HG03139 (cell line): ENCODE measurements around the gene WWTR1.

Source experiments
- ATAC-seq: cut with Tn5 transposase; IDR thresholded peaks from one replicate; pipeline ENCODE4 v1.9.1; 2021; ENCODE audit not compliant: unreplicated experiment

WWTR1 gene

DNA sequence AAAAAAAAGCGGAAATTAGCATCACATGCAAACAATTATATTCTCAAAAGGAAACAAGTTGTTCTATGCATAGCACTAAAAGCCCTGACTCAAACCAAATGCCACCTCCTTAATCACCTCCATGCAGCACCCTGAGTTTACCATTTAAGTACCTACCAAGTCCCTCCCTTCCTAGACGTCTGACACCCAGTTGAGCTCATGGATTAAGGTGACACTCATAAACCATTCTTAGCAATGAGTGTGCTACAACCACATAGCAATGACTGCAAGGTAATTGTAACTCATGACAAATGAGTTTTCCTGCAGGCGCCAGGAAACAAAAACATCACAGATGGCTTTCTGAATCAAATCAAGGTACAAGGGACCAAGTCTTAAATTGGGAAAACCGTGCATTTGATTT is 32.0 kb downstream of the WWTR1 start:
- no peak for ATAC-seq

DNA sequence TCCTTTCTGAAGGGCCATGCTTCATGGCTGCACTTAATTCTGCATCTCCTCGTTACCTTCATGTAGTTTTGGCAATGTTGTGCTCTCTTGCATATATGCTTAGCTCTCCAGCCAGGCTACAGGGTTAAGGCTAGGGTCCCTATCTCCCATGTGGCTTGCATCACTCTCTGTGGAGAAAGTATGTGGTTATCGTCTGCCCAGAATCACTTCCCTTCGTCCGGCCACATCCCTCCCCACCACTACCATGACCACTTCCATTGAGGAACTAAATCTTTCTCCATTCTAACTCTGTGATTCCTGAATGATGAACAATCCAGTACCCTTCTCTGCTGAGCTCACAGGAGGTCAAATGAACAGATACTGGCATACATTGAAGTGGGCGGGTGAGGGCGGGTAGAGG is 34.0 kb downstream of the WWTR1 start:
- no peak for ATAC-seq

DNA sequence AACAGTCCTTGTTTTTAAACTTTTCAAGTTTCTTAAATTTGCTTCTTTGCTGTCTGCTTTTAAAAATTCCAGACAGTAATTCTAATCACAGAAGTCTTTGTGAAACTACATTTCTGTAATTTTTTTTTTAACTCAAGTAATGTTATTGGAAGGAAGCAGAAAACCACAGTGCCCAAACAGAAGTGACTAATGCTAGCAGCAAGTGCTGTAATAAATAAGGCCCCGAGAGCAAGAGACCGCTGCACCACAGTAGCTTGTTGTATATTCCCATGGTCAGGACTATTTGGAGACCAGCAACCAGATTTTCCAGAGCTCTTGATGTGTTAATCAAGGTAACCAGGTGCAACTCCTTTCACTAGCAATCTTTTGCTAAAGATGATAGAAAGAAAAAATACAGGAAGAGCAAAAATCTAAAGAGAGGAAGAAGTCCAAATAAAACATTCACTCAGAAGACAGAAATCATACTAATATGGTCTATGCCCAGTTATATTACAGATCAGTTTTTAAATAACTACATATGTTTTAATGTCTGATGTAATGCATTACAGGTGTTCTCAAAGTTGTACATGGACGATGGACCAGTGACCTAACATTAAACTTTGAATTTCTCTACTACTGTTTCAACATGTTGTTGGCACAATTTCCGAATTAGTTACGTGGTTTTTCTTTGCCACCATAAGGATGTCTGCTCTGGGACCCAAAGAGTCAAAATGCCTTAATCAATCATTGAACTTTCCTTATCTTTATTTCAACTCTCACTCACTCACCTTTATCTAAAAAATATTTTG is 36.4 kb downstream of the WWTR1 start:
- no peak for ATAC-seq

DNA sequence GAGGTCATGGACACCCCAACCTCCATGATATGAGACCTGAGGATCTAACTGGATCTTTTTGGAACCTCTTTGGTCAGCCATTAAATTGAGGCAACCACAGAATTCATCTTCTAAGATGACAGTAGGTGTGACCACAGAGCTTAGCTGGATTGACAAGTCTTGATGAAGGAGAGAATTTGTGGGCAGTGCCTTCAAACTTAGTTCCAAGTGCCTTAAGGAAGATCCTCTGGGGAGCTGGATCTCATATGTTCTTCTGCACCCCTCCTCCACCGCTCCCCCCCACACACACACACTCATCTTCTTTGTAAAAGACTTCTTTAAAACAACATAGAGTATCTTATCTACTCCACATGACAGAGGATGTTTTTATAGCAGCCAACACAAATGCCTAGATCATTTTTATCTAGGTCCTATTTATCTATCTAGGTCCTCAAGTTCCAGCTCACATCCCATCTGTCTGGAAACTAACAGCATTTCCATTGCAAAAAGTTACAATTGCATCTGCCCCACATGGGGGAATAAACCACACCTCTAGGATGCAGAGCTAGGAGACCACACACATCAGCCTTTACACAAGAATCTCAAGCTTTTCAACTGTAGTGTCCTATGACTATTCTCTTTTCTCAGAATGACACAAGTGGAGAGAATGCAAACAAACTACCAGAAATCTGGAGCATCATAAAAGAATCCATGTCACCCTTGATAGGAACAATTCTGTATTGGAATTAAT is 37.4 kb downstream of the WWTR1 start:
- ATAC-seq: no peak

DNA sequence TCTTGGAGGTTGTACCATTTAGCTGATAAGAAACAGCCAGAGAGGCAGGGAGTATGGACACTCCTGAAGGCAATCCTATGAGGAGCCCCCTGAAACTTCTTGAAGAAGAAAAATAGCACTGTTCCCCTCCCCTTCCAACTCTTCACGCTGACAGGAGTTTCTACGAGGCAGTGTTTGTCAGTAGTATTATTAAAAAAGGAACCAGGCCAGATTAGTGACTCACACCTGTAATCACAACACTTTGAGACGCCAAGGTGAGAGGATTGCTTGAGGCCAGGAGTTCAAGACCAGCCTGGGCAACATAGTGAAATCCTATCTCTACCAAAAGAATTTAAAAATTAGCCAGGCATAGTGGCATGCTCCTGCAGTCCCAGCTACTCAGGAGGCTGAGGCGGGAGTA is 38.7 kb downstream of the WWTR1 start:
- no peak for ATAC-seq

DNA sequence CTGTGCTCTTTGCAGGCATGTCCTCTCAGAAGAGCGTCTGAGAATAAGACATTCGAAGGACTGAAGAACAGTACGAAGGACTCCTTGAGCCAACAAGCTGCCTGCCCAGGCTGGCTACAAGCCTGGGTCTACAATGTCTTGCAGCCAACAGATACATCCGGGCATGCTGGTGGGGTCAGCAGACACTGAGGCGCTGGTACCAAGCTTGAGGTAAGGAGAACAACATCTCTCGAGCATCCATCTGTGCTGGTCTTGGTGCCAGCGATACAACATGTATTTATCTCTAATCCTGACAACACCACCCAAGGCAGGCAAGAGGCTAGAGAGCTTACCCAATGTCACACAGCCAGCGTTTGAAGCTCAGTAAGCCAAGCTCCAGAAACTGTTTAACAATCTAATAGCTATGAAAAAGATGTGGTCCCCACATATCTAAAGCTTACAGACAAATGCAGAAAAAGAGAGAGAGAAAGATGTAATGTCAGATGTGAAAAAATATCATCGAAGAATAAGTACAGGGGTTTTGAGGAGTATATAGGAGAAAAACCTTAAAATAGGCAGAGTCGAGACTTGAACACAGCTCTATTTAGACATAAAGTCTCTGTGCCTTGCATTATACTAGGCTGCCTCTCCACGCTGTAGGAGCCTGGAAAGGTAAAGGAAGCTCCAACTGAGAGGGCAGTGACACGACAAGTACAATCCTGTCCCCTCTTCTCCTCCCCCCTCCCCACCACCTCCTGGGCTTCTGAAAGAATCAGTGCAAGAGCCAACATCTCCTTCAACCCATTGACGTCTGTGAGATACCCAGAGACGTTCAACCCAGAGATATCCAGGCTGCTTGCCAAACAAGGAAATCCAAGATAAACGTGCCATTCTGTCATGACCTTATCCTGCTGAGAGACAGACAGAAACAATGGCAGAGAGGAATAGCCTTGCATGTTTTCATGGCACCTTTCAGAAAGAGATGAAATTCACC is 39.4 kb downstream of the WWTR1 start:
- ATAC-seq: no peak

DNA sequence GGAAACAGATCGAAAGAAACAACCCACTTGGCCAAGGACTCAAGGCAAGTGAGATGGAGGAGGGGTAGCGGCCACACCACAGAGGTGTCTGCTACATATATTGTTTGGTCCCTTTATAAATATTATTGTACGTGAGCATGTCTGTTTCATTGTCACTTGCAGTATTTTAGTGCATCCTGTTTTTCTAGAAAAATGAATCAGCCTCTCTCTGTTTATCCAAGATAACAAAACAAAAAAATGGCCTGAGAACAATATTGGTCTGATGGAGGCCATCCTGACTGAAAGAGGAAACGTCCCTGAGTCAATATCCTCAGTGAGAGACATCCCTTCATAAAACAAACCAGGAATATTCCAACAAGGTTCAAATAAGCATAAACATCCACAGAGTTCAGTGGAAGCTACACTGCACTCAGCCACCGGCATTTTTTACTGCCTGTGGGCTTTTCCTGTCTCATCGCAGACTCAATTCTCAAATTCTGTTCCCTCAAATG is 42.0 kb downstream of the WWTR1 start:
- ATAC-seq: no peak

DNA sequence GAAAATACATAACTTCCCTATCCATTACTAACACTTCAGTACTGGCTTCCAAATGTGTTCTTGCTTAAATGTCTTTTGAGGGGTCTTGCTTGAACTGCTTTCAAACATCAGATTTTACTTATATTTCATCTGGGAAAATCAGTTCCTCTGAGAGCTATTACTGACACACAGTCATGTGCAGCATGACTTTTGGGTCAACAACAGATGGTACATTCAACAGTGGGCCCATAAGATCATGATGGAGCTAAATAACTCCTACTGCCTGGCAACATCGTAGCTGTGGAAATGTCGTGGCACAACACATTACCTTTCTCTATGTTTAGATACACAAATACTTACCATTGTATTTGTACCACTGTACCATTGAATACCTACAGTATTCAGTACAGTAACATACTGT is 43.8 kb downstream of the WWTR1 start:
- ATAC-seq: no peak

DNA sequence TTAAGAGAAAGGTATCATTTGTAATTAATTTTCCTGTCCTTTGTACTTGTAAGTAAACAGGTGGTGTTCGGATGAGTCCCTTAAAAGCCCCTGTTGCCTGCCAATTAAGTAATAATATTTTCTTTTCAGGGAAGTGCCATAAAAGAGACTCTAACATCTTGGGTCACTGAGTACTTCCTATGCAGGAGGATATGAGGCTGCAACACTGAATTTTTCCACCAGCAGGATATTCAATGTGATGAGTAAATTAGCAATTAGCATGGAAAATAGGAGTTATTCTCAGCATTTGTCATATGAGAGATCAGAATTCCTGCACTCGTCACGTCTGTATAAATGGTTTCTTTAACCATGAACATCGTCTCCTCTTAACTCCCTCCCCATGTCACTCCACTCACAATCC is 45.4 kb downstream of the WWTR1 start:
- ATAC-seq: no peak

DNA sequence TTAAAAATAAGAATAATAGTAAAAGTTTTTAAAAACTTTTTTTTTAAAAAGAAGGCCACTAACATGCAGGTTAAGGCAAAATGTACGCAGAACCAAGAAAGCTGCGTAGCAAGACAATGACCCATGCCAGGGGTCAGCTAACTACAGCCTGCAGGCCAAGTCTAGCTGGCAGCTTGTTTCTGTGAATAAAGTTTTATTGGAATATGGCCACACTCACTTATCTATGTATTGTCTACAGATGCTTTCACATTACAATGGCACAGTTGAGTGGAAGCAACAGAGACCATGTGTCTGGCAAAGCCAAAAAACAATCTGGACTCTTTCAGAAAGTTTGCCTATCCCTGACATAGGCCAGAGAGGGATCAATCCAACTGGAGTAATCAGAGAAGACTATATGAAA is 46.7 kb downstream of the WWTR1 start:
- ATAC-seq: no peak

DNA sequence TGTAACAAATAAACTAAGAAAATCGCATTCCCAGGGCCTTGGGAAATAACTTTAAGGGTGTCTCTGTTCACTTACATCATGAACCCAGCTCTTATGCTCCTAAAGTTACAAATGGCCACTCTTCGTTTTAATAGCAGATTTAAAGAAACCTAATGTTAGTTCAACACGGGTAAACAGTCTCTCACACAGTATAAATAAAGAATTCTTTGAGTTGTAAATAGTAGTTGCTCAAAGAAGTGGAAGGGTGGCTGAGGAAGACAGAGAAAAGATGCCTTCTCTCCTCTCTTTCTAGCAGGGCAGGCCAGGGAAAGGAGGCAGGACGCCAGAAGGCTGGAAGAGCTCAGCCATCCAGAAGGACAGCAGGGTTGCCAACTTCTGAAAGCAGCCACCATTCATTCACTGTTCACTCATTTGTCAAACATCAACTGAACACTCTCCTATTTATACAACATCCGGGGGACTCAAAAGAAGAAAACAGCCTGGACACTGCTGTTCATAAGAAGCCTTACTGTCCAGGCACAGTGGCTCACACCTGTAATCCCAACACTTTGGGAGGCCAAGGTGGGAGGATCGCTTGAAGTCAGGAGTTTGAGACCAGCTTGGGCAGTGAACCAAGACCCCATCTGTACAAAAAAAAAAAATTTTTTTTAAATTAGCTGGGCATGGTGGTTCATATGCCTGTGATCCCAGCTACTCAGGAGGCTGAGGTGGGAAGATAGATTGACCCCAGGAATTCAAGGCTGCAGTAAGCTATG is 47.3 kb downstream of the WWTR1 start:
- ATAC-seq: no peak

DNA sequence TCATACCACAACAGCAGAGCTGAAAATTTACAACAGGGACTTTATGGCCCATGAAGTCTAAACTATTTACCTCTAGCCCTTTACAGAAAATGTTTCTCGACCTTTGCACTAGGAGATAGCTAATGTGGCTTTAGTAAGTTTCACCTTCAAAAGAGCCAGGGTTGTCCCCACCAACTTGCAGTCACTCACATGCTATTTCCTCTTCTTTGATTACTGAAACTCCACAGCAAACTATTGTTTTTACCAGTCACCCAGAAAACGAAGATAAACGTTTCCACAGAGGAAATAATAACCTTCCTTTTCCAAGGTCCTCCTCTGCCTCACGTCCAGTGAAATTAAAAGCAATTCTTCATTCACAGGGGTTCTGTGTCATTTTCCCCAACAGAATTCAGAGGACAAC is 48.2 kb downstream of the WWTR1 start:
- ATAC-seq: peak; percentile 67

DNA sequence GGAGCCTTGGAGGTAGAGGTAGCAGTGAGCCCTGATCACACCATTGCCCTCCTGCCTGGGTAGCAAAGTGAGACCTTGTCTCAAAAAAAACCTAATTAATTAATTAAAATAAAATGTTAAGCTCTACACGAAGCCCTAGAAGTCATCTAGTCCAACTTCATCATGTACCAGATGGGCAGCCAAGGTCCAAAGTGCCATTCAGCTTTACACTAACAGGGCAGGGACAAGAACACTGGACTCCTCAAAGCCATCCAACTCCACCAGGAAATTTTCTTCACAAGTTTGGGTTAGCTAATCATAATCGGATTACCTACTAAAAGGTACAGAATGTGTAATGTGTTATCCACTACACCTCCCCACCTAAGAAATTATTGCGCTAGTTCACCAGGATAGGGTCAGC is 48.8 kb downstream of the WWTR1 start:
- ATAC-seq: no peak

DNA sequence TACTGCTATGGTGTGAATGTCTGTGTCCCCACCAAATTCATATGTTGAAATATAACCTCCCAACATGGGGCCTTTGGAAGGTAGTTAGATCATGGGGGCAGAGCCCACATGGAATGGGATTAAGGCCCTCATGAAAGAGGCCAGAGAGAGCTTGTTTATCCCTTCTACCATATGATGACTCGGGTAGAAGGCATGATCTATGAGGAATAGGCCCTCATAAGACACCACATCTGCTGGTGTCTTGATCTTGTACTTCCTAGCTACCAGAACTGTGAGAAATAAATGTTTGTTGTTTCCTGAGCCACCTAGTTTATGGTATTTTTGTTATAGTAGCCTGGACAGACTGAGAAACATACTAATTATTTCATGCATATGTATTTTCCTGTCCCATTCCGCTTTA is 51.9 kb downstream of the WWTR1 start:
- ATAC-seq: no peak

DNA sequence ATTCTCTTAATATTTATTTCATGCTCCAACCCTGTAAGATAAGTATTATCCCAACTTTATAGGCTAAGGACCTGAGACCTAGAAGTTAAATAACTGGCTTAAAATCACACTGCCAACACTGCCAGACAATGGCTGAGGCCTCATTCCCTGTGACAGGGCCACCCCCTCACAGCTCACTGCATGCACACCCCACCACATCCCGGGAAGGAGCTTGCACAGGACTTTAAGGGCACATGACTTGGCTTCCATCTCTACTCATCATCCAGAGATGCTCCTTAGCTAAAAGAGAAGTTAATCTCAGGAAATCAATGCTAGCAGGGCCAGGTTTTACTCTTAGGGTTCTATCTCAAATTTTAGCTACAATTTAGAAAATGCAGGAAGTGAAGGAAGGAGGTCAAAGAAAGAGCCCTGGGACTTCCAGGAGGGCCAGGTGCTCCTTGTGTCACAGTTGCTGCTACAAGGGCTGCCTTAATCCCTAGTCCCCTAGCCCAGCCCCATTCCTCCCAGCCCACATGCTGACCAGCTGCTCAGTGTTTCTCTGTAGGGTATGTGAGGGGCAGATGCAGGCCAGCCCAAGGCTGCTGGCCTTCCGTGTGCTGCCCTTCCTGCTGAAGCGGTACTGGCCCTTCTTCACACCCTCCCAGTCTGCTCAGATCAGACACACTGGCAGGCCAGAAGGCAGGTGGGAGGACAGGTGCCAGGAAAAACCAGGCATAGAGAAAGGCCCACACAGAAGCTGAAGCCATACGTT is 53.5 kb downstream of the WWTR1 start:
- ATAC-seq: no peak

DNA sequence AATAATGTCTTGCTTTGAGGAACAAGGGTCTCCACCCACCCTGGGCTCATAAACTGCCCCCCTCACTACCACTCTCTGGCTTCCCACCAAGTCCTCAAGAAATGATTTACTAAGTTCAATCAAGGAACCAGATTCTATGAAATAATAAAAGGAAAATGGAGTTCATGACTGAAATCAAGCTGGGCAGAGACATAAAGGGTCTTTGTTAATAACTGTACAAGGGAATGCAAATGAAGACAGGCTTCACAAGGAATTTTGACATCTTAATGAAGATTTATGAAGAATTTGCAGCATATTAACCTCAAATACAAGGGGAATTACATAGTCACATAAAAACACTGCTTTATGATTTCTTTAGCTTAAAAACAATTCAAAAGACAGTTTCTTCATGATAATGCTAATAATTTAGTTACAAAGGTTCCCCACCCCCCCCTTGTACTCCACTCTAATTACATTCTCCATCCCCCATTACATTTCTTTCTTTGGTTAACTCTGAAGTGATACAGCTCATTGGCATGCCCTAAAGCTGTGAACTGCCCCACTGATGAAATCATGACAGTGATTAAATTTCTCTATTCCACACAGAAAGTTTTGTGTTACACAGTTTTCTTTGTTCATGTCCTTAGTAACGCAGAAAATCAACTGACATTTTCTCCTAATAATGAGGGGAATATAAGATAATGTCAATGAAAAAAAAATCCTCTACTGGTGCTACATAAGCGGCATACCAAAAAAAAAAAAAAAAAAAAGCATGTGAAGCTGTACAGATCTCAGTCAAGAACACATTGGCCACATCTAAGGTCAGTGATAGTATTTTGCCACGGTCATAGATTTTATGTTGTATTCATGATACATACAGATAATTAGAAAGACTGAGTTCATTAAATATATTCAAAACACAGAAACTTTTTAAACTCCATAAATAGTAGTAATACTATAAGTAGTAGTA is 54.4 kb downstream of the WWTR1 start:
- ATAC-seq: no peak

DNA sequence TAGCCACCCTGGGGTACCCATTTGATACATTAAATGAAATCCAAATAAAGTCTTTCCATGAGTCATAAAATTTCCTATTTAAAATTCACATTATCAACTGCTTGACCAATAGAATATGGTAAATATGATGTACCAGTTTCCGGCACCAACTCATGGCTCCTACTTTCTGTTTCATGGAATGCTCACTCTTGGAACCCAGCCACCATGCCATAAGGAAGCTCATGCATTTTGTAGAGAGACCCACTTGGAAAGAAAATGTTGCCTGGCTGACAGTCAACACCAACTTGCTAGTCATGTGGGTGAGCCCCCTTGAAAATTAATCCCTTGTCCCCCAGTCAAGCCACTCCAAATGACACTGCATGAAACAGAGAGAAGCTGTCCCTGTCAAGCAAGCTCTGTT is 57.2 kb downstream of the WWTR1 start:
- no peak for ATAC-seq

DNA sequence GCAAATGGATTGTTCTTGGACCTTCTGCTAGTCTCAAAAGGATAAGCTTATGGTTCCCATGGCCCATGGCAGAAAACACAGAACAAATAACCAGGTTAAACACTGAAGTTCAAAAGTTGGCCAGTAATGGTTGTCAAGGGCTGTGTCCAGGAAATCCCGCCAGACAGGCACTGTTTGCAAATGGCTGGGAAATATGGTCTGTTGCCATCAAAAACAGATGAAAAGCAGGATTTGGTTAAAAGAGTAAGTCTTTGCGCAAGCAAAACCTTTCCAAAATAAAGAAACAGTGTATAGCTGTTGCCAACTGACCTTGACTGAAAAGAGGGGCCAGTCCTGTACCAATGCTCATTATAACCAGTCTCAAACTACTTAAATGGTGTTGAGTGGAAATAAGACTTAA is 58.6 kb downstream of the WWTR1 start:
- no peak for ATAC-seq
